MCF 10A (cell line): Measurements from ENCODE around the gene RRM2. TPM values are rescaled to one million over a fixed set of nuclear protein-coding genes. Genes with fewer than 3 reads are reported as not detected.

ENCODE experiments used
- BruUV-seq: library from RNA; stranded (reverse); fragments of 400-500 nt; replicated peaks from 2 replicates; lab custom pipeline; 2021; lab: Mats Ljungman, UMichigan
- CTCF ChIA-PET: fragments of 300-600 bp; sonication (Branson Sonifier 250); formaldehyde crosslinking; extraction: SDS; loops from one replicate; lab custom pipeline; 2021; ENCODE audit warnings: antibody characterized with exemption, inconsistent platforms; lab: Yijun Ruan, JAX
- POLR2A ChIA-PET: fragments of 300-600, 350-650 bp; sonication (Branson Sonifier 250); formaldehyde crosslinking; extraction: SDS; loops from one replicate; lab custom pipeline; 2020; ENCODE audit warnings: antibody characterized with exemption, inconsistent platforms; lab: Yijun Ruan, JAX
- DNase-seq: peaks from one replicate; pipeline ENCODE4 v3.0.0-alpha.2; 2018; ENCODE audit not compliant: unreplicated experiment
- H3K27ac Mint-ChIP-seq: one replicate; pipeline ENCODE4 v1.8.0; 2022; ENCODE audit warnings: mild to moderate bottlenecking, low read depth, mixed read lengths; ENCODE audit not compliant: unreplicated experiment
- H3K27me3 Mint-ChIP-seq: one replicate; pipeline ENCODE4 v1.8.0; 2022; ENCODE audit warnings: mixed read lengths; ENCODE audit not compliant: insufficient read depth, unreplicated experiment
- H3K36me3 Mint-ChIP-seq: one replicate; pipeline ENCODE4 v1.8.0; 2022; ENCODE audit warnings: mild to moderate bottlenecking, moderate library complexity, mixed read lengths; ENCODE audit not compliant: insufficient read depth, unreplicated experiment
- H3K4me1 Mint-ChIP-seq: one replicate; pipeline ENCODE4 v1.8.0; 2022; ENCODE audit warnings: mixed read lengths; ENCODE audit not compliant: insufficient read depth, unreplicated experiment
- H3K4me3 Mint-ChIP-seq: one replicate; pipeline ENCODE4 v1.8.0; 2022; ENCODE audit warnings: mild to moderate bottlenecking, moderate library complexity, mixed read lengths; ENCODE audit not compliant: unreplicated experiment
- H3K9me3 Mint-ChIP-seq: one replicate; pipeline ENCODE4 v1.8.0; 2022; ENCODE audit warnings: mixed read lengths; ENCODE audit not compliant: unreplicated experiment
- intact Hi-C: fragments of 100-400 bp; cut with micrococcal nuclease; formaldehyde crosslinking; loops from 2 replicates; pipeline ENCODE4 v1.14.1; 2022
- total RNA-seq: library from RNA; stranded (reverse); gene quantifications from 2 replicates; pipeline ENCODE4 v1.2.3, GENCODE V29; 2022
- TF ChIP-seq, protein P1 (sequence below): fragments of 200-600 bp; IDR thresholded peaks from one replicate; pipeline ENCODE4 v1.8.0; 2022; ENCODE audit warnings: antibody characterized with exemption, mild to moderate bottlenecking; ENCODE audit not compliant: unreplicated experiment

The RRM2 gene
- total RNA-seq, 1 experiment from 2014 or later: 41.8 TPM

DNA sequence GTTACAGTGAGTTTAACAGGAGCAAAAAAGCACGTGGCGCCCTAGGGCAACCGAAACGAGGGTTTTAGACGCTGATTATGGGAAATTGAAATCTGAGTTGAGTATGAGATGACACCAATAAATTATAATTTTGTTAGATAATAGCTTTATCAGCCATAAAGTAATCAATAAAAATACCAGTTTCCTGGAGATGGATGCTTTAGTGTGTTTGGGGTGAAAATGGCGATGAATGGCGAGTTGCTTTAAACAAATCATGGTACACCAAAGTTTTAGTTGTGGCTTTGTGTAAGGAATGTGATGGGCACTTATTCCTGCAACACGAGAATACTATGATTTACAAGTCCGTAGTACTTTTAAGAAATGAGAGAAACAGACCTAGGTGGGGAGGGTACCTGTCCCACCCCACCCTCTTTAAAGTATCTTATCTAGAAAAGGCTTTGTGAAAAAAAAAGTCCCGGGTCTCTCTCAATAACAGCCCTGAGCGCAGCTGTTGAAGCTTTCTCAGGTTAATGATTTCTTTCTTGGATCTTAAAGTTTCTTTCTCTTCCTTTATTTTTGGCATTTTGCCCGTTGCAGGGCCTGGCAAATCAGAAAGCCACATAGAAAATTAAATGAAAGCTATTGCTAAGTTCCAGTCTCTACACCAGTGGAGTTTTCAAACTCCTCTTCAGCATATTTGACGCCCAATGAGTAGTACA lies 1.5 kb upstream of the RRM2 start:
- no peaks in the 10 kb centered on the region for H3K9me3 Mint-ChIP-seq
- peak overlapping the region; percentile 97 for H3K4me3 Mint-ChIP-seq
- peak overlapping the region; percentile 84 for H3K27ac Mint-ChIP-seq
- POLR2A ChIA-PET: interaction anchor here (0.6 to 3.3 kb wide), 12 partner anchors 15 to 566 kb away, joined by 3 to 27 read pairs (median 4); partner anchors contain the start of genes ADAM17 and KLF11
- H3K4me1 Mint-ChIP-seq: peaks cover 19% of the 10 kb centered on the region
- H3K36me3 Mint-ChIP-seq: peaks cover 13% of the 10 kb centered on the region
- peak; percentile 67 for DNase-seq
- BruUV-seq: TSS peak; percentile 66
- CTCF ChIA-PET: interaction anchor here (0.7 to 1.5 kb wide), 8 partner anchors 31 to 654 kb away, joined by 3 to 12 read pairs (median 3); no protein-coding TSS in a partner anchor
- no peaks in the 10 kb centered on the region for H3K27me3 Mint-ChIP-seq
- TF ChIP-seq, protein P1, sequence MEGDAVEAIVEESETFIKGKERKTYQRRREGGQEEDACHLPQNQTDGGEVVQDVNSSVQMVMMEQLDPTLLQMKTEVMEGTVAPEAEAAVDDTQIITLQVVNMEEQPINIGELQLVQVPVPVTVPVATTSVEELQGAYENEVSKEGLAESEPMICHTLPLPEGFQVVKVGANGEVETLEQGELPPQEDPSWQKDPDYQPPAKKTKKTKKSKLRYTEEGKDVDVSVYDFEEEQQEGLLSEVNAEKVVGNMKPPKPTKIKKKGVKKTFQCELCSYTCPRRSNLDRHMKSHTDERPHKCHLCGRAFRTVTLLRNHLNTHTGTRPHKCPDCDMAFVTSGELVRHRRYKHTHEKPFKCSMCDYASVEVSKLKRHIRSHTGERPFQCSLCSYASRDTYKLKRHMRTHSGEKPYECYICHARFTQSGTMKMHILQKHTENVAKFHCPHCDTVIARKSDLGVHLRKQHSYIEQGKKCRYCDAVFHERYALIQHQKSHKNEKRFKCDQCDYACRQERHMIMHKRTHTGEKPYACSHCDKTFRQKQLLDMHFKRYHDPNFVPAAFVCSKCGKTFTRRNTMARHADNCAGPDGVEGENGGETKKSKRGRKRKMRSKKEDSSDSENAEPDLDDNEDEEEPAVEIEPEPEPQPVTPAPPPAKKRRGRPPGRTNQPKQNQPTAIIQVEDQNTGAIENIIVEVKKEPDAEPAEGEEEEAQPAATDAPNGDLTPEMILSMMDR: no peak
- intact Hi-C loops: loop anchor here (1.0 kb wide), 1 partner anchor 49 kb away; no protein-coding TSS in a partner anchor

DNA sequence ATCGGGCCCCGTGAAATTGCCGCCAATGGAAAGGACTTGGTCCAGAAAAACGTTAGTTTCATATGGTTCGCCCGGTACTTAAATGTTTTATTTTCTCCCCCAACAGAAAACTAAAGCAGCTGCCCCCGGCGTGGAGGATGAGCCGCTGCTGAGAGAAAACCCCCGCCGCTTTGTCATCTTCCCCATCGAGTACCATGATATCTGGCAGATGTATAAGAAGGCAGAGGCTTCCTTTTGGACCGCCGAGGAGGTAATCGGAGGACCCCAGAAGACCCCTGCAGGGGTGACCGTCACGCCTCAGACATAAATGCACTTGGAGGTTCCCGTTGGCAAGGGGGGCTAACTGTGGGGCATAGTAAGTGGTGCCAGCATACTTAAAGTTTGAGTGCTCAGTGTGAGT lies 742 bp downstream of the RRM2 start:
- no peaks in the 10 kb centered on the region for H3K9me3 Mint-ChIP-seq
- H3K4me3 Mint-ChIP-seq: peak overlapping the region; percentile 97
- CTCF ChIA-PET: interaction anchor here (0.7 to 5.1 kb wide), 8 partner anchors 17 to 311 kb away, joined by 3 to 126 read pairs (median 12); partner anchors contain the start of gene HPCAL1
- DNase-seq: no peak
- no peaks in the 10 kb centered on the region for H3K27me3 Mint-ChIP-seq
- no TSS peak for BruUV-seq
- TF ChIP-seq, protein P1: no peak
- POLR2A ChIA-PET: interaction anchor here (1.0 to 6.0 kb wide), 5 partner anchors 180 to 323 kb away, joined by 3 to 58 read pairs (median 22); partner anchors contain the start of gene HPCAL1
- no peak overlapping the region for H3K27ac Mint-ChIP-seq
- peaks cover 19% of the 10 kb centered on the region for H3K36me3 Mint-ChIP-seq
- peaks cover 19% of the 10 kb centered on the region for H3K4me1 Mint-ChIP-seq
- intact Hi-C loops: no loop called here

DNA sequence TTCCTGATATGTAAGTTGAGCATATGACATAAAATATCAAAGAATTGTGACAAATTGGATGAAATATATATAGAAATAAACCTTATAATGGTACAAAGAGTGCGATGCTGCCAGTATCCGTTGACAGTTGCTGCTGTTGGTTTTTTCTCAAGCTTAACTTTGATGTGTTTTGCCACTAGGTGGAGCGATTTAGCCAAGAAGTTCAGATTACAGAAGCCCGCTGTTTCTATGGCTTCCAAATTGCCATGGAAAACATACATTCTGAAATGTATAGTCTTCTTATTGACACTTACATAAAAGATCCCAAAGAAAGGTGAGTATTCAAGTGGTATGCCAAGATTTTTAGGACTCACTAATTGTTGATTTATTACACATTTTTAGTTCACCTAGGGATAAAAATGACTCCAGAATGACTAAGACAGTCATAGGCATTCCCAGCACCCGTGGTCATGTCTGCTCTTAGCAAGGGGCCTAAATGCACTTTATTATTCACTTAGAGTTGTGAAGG lies 2.1 kb downstream of the RRM2 start:
- Mint-ChIP-seq H3K36me3 (peaks cover 23% of the 10 kb centered on the region), H3K4me3 (peak overlapping the region; percentile 97), H3K27ac (peak overlapping the region; percentile 3), H3K9me3 (no peaks in the 10 kb centered on the region), H3K27me3 (no peaks in the 10 kb centered on the region), H3K4me1 (peaks cover 28% of the 10 kb centered on the region)
- intact Hi-C loops: loop anchor here (1.0 to 2.0 kb wide), 5 partner anchors 136 to 544 kb away; partner anchors contain the start of gene HPCAL1
- BruUV-seq: no TSS peak
- ChIA-PET CTCF (interaction anchor here (0.6 to 5.1 kb wide), 34 partner anchors 9 to 560 kb away, joined by 3 to 126 read pairs (median 4); partner anchors contain the start of genes HPCAL1 and ODC1), POLR2A (interaction anchor here (0.6 to 6.0 kb wide), 10 partner anchors 10 to 310 kb away, joined by 3 to 58 read pairs (median 4); partner anchors contain the start of gene HPCAL1)
- peak; percentile 81 for DNase-seq
- TF ChIP-seq, protein P1: peak; percentile 64
